ENCODE results near the gene H1-8.
"Not testable (repeated sequence)": the region's sequence is repeated elsewhere in the genome, so short reads cannot be mapped to it uniquely, and the experiment has no call there.

Gene H1-8, protein sequence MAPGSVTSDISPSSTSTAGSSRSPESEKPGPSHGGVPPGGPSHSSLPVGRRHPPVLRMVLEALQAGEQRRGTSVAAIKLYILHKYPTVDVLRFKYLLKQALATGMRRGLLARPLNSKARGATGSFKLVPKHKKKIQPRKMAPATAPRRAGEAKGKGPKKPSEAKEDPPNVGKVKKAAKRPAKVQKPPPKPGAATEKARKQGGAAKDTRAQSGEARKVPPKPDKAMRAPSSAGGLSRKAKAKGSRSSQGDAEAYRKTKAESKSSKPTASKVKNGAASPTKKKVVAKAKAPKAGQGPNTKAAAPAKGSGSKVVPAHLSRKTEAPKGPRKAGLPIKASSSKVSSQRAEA

GRCh38 chr3:129543156-129543790 is at the start of gene H1-8:
H1-8 (plus strand) TSS chr3:129543175; CDS start chr3:129543219, 44 bp downstream.
- no peak for DNase-seq

DNA sequence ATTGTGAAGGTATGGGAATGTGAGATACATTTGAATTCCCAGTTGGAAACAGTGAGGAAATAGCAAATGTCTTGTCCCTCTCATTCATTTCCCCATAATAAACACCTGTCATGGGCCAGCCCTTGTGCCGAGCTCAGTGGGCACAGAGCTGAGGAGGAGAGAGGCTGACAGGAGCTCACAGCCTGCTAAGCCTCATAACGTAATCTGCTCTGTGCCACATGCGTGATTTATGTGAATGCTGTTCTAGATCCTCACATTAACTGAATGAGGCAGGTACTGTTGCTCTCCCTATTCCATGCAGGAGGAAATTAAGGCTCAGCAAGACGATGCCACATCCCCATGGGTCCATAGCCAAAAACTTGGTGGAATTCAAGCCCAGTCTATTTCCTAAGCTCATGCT is 49.8 kb upstream of the H1-8 start:
- DNase-seq, result no peak

DNA sequence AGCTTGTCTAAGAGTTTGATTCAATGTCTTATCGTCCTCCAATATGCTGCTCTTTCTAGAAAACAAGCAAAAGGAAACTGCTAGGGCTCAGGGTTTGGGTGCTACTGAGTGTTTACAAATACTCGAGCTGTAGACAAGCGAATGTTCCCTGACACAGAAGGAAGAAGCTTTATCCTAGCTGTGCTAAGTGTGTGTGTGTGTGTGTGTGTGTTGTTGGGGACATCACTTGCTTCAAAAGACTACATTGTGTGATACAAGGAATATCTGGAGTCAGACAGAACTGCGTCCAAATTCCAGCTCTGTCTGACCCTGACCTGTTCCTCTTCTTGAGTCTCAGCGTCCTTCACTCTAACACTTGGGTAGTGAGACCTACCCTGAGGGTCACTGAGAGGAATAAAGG is 48.5 kb upstream of the H1-8 start:
- not testable (repeated sequence) for DNase-seq

GRCh38 chr3:129495006-129495639 is 47.9 kb upstream of the H1-8 start:
- not testable (repeated sequence) for DNase-seq

DNA sequence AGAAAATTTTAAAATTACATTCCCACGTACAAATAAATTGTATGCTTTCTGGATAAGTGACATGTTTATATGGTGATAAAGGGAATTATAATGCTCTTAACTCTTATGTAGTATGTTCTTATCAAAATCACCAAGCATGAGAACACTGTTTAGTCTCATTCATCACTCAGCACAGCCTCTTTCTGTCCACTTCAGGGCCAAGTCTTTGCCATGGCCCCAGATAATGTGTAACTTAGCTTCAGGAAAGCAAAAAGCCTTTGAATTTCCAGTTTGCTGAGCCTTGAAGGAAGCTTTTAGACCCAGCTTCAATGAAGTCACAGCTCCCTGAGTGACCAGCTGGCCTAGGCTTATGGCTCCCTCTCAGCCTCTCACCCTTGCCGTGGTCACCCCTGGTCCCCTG is 45.1 kb upstream of the H1-8 start:
- not testable (repeated sequence) for DNase-seq

GRCh38 chr3:129498603-129499488 is 44.1 kb upstream of the H1-8 start:
- not testable (repeated sequence) for DNase-seq

GRCh38 chr3:129499604-129500333 is 43.2 kb upstream of the H1-8 start:
- DNase-seq, result not testable (repeated sequence)

DNA sequence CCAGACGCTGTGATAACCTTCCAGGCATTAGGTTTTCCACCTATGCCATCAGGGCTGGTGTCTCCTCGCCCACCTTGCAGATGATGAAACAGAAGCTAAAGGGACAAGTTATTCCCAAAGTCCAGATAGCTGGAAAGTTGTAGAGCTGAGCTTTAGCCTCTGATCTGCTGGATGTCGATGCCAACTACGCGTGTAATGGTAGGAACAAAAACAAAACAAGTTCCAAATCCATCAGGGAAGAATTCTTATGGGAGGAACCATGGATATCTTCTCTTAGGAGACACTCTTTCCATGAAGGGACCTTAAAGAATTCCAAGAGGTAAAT is 42.7 kb upstream of the H1-8 start:
- no peak for DNase-seq

GRCh38 chr3:129501630-129502029 is 41.3 kb upstream of the H1-8 start:
- DNase-seq, result no peak

DNA sequence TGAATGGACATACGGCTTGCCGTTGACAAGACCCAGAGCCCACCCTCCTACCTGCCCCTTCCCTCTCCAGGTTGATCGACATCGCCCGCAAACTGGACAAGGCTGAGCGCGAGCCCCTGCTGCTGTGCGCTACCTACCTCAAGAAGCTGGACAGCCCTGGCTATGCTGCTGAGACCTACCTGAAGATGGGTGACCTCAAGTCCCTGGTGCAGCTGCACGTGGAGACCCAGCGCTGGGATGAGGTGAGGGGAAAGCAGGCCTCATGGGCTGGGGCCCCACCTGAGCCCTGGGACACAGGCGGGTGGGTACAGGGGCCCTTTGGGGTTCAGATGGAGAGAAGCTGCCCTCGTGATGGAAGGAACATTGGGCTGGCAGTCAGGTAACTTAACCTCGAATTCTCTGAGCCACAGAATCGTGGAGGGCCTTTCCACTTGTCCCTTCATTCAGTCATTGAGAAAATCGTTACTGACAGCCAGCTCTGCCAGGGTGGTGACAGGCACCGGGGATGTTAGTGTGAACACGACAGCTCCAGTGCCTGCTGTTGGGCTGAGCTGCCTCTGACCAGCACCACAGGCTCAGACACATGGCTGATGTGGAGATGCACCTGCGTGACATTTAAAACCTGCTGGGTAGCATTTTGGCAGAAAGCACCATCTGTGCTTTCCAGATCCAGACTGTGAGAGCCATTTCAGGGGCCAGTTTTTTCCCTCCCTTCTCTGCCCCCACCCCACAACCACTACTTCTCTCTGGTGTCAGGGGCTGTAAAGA is 40.1 kb upstream of the H1-8 start:
- DNase-seq, result peak; percentile 23

DNA sequence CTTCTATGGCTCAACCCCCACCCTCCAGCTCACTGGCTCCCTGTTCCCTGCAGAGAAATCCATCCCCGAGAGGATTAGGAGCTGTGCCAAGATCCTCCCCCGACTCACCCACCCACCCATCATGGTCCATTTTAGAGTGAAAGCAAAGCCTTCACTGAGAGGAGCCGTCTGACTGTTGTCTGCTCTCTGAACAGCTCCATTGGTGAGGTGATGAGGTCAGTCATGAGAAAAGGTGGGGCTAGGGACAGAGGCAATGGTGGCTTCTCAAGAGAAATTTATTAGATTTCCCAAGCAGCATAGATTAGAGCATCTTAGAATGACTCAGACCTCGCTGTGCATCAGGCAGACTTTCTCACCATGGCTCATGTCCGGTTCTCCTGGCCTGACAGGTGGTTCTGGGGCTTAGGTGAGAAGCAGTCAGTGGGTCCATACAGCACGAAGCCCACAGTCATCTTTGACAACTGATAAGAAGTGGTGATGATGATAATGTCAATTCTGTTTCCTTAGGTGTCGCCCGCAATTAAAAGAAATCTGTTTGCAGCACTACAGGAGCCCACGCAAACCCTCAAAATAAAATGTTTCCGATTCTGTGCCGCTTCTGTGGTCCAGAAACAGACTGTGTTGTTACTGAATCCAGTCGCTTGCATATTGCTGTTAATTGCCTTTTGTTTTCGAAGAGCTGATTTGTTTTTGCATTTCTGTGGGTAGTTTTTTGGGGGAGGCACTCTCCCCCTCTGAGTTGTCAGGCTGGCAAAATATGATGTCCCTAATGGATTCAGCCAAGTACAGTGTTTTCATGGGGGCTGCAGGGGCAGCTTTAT is 39.3 kb upstream of the H1-8 start:
- no peak for DNase-seq

GRCh38 chr3:129504471-129505100 is 38.4 kb upstream of the H1-8 start:
- no peak for DNase-seq

DNA sequence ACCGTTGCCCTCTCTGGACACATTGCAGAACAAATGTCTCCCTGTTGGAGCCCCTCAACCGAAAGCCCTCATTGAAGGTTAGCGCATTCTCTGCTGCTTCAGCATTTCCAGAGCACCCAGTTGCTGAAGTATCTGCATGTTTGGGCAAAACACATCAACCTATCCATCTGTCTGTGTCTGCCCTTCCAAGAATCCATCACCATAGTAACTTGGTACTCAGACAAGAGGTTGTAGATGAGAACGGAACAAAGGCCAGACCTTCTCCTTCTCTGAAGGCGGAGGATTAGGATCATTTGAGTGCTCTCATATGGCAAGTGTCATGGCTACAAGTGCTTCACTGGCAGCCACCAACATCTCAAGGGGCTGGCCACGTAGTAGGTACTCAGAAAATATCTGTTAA is 37.6 kb upstream of the H1-8 start:
- peak; percentile 79 for DNase-seq

- no peak for DNase-seq
Observed at GRCh38 chr3:129506231-129506742, 36.7 kb upstream of the H1-8 start.

GRCh38 chr3:129507181-129507831 is 35.7 kb upstream of the H1-8 start:
- DNase-seq, result no peak

DNA sequence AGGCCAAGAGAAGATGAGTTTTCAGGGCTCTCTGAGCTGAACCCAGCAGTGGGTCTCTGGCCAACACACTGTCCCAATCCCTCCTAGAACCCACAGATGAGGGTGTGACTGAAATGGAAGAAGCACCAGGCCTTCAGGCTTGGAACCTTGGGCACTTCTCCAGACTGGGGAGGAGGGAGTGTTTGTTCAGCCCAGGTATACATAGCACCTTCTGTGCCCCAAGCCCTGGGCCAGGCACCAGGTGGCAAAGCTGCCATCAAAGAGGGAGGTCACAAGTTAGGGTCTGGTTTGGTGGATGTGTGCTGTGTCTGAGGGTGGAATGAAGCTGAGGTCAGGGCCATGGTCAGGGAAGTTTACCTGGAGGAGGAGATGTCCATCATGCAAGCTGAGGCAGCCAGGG is 30.4 kb upstream of the H1-8 start:
- DNase-seq, result no peak

- DNase-seq, result no peak
Observed at GRCh38 chr3:129513705-129514104, 29.3 kb upstream of the H1-8 start.

- DNase-seq, result no peak
Observed at GRCh38 chr3:129514110-129514509, 28.9 kb upstream of the H1-8 start.

GRCh38 chr3:129514563-129514962 is 28.4 kb upstream of the H1-8 start:
- DNase-seq, result no peak

All from DMS 273 treated with DMSO at 0.1 percent for 48 hours (cell line).